NCI-H510A (cell line): ENCODE measurements around the gene TRAF2.

ENCODE experiments used
- DNase-seq: peaks from one replicate; lab custom pipeline; 2025; lab: John Stamatoyannopoulos, UW

TRAF2 gene

DNA sequence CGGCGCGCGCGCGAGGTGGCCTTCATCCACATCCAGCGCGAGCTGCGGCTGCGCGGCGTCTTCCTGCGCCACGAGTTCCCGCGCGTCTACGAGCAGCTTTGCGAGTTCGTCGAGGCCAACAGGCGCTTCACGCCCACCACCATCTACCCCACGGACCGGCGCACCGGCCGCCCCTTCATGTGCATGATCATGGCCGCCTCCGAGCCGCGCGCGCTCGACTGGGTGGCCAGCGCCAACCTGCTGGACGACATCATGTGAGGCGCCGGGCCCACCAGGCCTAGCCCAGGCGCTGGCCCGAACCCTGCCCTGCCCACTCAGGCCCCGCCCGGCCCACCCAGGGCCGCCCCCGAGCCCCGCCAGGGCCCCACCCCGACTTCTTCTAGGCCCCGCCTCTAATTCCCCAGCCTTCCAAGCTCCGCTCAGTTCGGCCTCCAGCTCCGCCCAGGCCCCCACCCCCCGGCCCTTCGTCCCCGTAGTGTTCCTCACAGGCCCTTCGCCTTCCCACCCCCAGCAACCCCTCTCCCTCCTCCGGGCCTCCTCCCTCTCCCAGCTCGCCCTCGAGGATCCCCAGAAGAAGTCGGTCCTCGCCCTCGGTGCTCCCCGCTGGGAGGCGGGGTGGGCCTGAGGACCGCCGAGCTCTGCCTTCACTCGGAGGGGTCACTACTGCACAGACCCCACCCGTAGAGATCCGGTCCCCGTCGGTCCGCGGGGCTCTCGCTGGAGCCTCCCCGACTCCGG lies 39.1 kb upstream of the TRAF2 start:
- no peak for DNase-seq

DNA sequence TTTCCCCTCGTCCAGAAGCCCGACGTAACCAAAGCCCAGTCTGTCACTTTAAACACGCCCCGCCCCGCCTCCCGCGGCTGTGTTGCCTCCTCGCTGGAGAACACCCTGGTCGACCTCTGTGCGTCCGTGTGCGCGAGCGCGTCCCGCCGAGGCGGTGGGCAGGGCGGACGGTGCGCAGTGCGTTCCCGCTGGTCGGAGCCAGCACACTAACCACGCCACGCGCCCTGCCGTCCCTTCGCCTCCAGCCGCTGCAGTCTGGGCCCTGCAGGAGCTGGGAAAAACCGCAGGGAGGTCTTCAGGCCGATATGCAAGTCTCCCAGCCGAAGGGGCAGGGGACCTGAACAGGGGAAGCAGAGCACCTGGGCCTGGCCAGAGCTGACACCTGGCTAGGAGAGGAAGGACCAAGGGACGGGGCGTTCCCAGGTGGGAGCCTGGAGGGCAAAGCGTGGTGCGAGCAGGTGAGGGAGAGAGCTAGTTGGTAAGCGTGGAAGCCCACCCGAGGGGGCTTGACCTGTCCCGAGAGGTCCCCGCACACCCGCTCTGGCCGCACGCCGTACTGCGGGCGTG lies 38.4 kb upstream of the TRAF2 start:
- peak; percentile 83 for DNase-seq

DNA sequence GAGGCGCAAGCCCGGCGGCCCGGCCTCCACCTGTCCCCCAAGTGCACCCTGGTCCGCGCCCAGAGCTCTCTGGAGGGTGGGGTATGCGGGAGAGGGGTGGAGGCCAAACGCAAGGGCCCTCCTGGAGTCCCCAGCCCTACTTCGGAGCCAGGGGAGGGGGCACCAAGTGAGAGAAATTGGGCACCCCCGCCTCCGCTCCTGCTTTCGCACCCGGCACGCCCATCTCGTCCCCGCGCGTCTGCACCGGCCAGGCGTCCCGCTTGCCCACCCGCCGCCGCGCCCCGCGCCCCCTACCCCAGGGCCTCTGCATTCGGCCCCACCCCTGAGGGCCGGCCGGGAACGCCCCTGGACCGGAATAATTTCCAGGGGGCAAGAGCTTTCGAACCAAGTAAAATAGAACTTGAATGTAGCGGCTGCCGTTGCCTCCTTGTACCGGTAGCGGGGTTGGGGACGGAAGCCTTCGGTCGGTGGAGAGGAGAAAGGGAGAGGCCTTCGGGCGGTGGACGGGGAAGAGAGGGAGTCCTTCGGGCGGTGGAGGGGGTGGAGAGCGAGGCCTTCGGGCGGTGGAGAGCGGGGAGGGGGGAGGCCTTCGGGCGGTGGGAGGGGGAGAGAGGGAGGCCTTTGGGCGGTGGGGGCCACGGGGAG lies 37.8 kb upstream of the TRAF2 start:
- peak; percentile 75 for DNase-seq

DNA sequence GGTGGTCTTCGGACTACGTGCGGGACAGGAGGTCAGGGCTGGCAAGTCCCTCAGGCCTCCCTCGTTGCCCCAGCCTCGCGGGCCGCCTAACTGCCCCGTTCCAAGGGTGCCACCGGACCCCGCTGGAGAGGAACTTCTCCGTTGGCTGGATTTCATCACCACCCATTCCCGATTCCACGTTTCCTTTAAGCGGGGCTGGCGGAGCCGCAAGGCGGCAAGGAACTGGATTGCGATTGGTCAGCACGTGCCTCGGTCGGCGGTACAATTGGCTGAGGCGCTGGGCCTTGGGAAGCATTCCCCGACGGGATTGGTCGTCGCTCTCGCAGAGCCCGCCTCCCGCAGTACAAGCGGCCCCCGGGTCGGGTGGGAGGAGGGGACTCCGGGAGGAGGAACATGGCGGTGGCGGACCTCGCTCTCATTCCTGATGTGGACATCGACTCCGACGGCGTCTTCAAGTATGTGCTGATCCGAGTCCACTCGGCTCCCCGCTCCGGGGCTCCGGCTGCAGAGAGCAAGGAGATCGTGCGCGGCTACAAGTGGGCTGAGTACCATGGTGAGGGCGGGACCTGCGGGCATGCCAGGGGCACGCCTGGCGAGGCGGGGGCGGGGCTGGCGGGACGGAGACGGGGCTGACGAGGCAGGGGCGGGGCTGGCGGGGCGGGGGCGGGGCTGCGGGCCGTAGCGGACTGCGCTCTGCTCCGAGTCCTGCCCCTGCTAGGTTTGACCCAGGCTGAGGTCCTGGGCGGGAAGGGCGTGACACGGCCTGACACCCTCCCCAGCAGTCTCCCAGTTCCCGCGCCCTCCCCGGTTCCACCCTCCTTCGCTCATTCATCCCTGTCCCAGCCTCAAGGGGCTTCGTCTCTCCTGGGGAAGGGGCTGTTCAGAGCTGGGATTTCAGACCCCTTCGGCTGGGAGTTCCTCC lies 37.0 kb upstream of the TRAF2 start, which contains the start of gene PHPT1:
Gene PHPT1 (plus strand): TSS at position 372 of the 922 bp plus-strand sequence. CDS start 22 bp downstream, at position 394.
- peak; percentile 96 for DNase-seq

DNA sequence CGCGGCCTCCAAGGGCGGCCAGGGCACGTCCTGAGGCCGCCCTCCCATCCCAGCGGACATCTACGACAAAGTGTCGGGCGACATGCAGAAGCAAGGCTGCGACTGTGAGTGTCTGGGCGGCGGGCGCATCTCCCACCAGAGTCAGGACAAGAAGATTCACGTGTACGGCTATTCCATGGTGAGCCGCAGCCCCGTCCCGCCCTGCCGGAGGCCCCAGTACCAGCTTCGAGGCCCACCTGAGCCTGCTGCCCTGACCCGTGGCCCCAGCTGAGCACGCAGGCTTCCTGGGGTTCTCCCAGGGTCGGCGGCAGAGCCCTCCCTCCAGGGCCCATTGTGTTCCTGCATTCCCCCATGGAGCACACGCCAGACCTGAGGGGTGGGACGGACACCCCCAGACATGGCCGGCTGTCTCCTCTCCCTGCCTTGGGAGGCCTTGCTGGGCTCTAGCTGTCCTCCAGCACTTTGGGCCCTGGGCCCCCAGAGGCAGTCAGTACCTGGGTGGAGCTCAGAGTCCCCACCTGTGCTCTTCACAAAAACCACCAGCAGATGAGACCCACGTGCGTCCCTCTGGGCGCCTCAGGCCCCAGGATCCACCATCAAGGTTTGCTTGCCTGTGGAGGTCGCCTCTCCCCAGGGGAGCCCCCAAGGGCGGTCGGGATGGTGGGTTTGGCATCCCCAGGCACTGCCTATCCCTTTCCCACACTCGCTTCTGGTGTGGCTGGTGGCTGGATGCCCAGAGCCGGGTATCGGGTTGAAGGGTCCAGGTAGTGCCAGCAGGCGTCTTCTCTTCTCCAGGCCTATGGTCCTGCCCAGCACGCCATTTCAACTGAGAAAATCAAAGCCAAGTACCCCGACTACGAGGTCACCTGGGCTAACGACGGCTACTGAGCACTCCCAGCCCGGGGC lies 36.1 kb upstream of the TRAF2 start:
- DNase-seq, result no peak

DNA sequence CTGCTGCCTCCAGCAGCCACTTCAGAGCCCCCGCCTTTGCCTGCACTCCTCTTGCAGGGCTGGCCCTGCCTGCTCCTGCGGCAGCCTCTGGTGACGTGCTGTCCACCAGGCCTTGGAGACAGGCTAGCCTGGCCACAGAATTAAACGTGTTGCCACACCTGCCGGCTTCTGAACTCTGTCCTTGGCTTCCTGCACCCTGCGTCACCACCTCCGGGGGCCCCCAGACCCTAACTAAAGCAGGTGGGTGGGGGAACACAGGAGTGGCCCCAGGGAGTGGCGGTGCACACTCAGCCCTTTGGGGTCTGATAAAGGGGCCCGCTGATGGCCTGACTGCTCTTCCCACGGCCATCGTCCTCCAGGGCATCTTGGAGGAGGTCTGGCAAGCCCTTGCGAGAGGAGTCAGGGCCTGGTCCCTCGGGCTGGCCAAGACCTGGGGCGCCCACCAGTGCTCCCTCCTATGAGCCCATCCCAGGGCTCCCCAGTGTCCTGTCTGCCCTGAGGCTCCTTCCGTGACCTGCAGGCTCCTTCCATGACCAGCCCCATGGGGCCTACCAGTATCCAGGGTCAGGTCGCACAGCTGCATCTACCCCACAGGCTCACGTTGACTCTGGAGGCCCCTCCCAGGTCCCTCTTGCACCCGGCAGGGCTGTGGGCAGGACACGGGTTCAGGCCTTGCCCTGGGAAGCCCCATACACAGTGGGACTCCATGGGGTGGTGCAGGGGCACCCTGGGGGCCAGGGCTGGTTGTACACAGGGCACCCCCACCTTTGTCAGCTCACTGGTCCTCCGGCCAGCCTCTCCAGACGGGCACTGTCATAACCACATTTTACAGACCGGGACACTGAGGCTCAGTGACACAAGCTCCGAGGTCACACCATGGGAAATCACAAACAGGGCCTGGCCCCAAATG lies 35.2 kb upstream of the TRAF2 start:
- no peak for DNase-seq

DNA sequence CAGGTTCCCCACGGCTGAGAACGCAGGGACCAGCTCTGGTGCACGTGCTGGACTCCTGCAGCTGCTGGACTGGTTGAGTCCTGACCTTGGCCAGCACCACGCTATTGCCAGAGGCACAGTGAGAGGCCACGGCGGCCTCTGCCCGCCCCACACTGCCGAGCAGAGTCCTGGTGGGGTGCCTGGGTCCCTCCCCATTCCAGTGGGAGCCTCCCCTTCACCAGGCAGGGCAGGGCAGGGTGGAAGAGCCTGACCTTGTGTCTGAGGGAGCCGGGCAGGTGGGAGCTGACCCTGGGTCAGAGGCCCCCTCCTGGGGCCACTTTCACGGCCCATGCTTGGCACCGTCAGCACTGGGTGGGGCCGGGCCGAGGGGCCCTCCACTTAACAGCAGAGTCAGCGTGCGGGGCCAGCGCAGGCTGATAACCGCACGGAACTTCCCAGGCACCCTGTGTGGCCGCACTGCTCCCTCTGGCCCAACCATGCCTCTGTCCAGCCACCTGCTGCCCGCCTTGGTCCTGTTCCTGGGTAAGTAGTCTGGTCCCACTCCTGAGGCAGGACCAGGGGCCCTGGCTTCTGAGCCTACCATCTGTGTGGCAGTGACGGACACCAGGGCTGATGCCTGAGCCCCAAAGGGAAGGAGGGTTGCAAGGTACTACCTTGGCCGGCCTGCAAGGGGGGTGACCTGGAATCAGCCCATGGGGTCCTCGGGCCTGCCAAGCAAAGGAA lies 34.2 kb upstream of the TRAF2 start, which contains the start of gene MAMDC4:
Gene MAMDC4 (plus strand): TSS at position 406 of the 723 bp plus-strand sequence. CDS start 71 bp downstream, at position 477.
- no peak for DNase-seq

DNA sequence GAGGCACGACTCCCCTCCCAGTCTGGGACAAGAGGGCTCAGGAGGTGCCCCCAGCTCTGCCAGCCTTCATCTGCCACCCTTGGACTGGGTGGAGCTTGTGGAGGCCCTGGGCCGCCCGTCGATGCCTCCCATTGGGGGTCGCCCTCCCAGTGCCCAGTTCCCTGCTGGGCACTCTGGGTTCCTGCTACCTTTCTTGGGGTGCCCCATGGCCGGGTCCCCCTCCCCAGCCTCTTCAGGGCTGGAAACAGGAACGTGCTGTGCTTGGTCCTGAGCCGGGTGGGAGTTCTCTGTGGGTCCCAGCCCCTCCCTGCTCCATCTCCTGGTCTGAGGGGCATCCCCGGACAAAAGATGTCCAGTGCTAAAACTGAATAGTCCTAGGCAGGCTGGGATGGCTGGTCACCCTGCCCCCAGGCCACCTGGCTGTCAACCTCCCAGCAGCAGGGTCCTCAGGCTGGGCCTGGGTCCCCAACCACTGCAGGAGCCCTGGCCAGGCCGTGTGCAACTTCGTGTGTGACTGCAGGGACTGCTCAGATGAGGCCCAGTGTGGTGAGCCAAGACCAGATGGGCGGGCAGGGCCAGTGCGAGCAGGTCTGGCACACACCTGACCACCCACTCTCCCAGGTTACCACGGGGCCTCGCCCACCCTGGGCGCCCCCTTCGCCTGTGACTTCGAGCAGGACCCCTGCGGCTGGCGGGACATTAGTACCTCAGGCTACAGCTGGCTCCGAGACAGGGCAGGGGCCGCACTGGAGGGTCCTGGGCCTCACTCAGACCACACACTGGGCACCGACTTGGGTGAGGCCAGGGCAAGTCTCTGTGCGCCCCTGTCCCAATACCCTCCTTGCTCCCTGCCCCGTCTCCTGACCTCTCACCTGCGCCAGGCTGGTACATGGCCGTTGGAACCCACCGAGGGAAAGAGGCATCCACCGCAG lies 33.4 kb upstream of the TRAF2 start:
- no peak for DNase-seq

DNA sequence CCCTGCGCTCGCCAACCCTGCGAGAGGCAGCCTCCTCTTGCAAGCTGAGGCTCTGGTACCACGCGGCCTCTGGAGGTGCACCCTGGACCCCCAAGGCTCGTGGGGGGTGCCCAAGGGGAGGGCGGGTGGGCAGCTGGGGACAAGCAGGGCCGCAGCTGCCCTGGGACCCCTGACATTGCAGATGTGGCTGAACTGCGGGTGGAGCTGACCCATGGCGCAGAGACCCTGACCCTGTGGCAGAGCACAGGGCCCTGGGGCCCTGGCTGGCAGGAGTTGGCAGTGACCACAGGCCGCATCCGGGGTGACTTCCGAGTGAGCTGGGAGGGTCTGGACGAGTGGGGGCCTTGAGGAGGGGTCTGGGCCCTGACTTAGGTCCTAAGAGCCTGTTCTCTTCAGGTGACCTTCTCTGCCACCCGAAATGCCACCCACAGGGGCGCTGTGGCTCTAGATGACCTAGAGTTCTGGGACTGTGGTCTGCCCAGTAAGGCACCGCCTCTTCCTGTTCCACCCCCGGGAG lies 32.7 kb upstream of the TRAF2 start:
- no peak for DNase-seq

DNA sequence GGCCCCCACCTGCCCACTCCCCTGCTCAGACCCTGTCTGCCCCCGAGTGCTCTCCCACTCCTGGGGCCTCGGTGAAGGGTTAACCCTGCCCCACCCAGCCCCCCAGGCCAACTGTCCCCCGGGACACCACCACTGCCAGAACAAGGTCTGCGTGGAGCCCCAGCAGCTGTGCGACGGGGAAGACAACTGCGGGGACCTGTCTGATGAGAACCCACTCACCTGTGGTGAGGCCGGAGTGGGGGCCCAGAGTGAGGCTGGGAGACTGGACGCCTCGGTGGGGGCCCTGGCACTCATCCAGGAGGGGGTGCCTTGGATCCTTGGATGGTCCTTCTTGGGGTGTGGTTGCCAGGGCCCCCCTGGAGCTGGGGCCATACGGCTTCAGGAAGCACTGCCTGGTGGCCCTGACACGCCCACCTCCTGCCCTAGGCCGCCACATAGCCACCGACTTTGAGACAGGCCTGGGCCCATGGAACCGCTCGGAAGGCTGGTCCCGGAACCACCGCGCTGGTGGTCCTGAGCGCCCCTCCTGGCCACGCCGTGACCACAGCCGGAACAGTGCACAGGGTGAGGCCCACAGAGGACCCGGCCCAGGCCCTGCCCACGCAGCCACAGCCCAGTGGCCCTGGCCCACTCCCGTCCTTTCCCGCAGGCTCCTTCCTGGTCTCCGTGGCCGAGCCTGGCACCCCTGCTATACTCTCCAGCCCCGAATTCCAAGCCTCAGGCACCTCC lies 32.0 kb upstream of the TRAF2 start:
- DNase-seq, result no peak

DNA sequence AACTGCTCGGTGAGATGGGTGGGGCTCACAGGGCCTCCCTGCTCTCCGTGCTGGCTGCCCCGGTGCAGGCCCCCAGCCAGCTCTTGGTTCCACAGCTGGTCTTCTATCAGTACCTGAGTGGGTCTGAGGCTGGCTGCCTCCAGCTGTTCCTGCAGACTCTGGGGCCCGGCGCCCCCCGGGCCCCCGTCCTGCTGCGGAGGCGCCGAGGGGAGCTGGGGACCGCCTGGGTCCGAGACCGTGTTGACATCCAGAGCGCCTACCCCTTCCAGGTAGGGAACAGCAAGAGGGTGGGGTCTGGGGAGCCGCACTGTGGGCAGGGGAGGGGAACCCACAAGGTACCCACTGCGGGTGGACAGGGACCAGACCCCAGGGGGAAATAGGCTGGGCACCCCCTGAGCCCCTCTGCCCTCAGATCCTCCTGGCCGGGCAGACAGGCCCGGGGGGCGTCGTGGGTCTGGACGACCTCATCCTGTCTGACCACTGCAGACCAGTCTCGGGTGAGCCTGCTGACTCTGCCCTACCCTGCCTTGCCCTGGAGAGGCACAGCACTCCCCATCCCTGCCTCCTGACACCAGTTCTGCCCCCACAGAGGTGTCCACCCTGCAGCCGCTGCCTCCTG lies 31.4 kb upstream of the TRAF2 start:
- no peak for DNase-seq

DNA sequence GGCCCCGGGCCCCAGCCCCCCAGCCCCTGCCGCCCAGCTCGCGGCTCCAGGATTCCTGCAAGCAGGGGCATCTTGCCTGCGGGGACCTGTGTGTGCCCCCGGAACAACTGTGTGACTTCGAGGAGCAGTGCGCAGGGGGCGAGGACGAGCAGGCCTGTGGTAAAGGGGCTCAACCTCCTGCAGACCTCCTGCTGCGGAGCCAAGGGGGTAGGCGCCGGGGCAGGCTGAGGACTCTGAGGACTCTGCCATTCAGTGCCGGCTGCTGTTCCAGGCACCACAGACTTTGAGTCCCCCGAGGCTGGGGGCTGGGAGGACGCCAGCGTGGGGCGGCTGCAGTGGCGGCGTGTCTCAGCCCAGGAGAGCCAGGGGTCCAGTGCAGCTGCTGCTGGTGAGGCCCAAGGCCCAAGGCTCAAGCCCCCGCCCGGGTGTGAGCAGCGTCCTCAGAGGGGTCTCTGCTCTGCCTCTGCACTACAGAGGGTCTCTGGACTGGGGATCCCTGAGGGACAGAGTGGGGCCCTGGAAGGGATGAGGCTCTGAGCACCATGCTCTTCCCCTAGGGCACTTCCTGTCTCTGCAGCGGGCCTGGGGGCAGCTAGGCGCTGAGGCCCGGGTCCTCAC lies 30.7 kb upstream of the TRAF2 start:
- DNase-seq, result no peak

DNA sequence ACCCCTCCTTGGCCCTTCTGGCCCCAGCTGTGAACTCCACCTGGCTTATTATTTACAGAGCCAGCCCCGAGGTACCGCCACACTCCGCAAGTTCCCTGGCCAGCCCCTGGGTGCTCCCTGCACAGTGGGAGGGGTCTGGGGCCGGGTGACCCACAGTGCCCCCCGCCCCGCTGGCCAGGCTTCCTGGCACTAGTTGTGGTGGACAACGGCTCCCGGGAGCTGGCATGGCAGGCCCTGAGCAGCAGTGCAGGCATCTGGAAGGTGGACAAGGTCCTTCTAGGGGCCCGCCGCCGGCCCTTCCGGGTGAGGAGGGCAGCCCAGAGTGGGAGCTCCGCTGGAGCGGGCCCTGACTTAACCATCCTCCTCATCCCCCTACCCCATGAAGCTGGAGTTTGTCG lies 30.2 kb upstream of the TRAF2 start:
- DNase-seq, result no peak

DNA sequence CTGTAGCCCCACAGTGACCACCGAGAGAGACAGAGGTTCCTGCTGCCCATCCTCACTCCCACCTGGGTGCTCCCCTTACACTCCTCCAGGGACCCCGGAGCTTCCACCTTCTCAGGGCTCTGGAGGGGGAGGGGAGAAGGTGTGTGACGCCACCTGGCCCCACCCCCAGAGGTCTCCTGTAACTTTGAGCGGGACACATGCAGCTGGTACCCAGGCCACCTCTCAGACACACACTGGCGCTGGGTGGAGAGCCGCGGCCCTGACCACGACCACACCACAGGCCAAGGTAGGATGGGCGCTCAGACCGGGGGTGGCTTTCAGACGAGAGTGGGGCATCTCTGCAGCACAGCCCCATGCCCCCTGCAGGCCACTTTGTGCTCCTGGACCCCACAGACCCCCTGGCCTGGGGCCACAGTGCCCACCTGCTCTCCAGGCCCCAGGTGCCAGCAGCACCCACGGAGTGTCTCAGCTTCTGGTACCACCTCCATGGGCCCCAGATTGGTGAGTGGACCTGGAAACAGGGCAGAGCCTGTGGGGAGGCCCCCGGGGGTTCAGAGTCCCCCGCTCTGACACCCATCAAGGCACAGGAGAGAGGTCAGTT lies 29.7 kb upstream of the TRAF2 start:
- no peak for DNase-seq

DNA sequence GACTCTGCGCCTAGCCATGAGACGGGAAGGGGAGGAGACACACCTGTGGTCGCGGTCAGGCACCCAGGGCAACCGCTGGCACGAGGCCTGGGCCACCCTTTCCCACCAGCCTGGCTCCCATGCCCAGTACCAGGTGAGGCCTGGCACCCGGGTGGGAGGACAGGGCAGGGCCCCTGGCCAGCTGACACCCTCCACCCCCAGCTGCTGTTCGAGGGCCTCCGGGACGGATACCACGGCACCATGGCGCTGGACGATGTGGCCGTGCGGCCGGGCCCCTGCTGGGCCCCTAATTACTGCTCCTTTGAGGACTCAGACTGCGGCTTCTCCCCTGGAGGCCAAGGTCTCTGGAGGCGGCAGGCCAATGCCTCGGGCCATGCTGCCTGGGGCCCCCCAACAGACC lies 29.1 kb upstream of the TRAF2 start:
- no peak for DNase-seq
